ENCODE measurements around the gene LAMP1. TPM values are rescaled to one million over a fixed set of nuclear protein-coding genes. Genes with fewer than 3 reads are reported as not detected.
"Not testable (repeated sequence)": the region's sequence is repeated elsewhere in the genome, so short reads cannot be mapped to it uniquely, and the experiment has no call there.

LAMP1 gene
- polyA plus RNA-seq, 4 donors = 164 to 194 (median 177) TPM

- DNase-seq (ENCODE audit: low read depth in 4 of 4, low spot score in 3 of 4) = no peak
Observed at GRCh38 chr13:113354831-113355610, 58.0 kb downstream of the LAMP1 start.

GRCh38 chr13:113355621-113356020 lies 58.6 kb downstream of the LAMP1 start:
- DNase-seq (ENCODE audit: low read depth in 4 of 4, low spot score in 3 of 4) = no peak

- DNase-seq (ENCODE audit: low read depth in 4 of 4, low spot score in 3 of 4) = no peak
Observed at GRCh38 chr13:113356596-113356995, 59.6 kb downstream of the LAMP1 start.

- no peak for DNase-seq (ENCODE audit: low read depth in 4 of 4, low spot score in 3 of 4)
Observed at GRCh38 chr13:113357529-113357928, 60.5 kb downstream of the LAMP1 start.

- no peak for DNase-seq (ENCODE audit: low read depth in 4 of 4, low spot score in 3 of 4)
Observed at GRCh38 chr13:113358653-113359190, 61.7 kb downstream of the LAMP1 start.

GRCh38 chr13:113359571-113359970 lies 62.5 kb downstream of the LAMP1 start:
- DNase-seq (ENCODE audit: low read depth in 4 of 4, low spot score in 3 of 4) = no peak

GRCh38 chr13:113360446-113360845 lies 63.4 kb downstream of the LAMP1 start:
- DNase-seq (ENCODE audit: low read depth in 4 of 4, low spot score in 3 of 4) = no peak

GRCh38 chr13:113361406-113361805 lies 64.4 kb downstream of the LAMP1 start:
- no peak for DNase-seq (ENCODE audit: low read depth in 4 of 4, low spot score in 3 of 4)

- peak in 1 of 4 donors; percentile 27 for DNase-seq (ENCODE audit: low read depth in 4 of 4, low spot score in 3 of 4)
Observed at GRCh38 chr13:113364311-113364889, 67.4 kb downstream of the LAMP1 start.

- DNase-seq (ENCODE audit: low read depth in 4 of 4, low spot score in 3 of 4) = no peak
Observed at GRCh38 chr13:113364901-113365582, 68.0 kb downstream of the LAMP1 start.

- DNase-seq (ENCODE audit: low read depth in 4 of 4, low spot score in 3 of 4) = no peak
Observed at GRCh38 chr13:113365583-113365970, 68.5 kb downstream of the LAMP1 start.

- DNase-seq (ENCODE audit: low read depth in 4 of 4, low spot score in 3 of 4) = no peak
Observed at GRCh38 chr13:113365971-113366588, 69.0 kb downstream of the LAMP1 start.

- DNase-seq (ENCODE audit: low read depth in 4 of 4, low spot score in 3 of 4) = no peak
Observed at GRCh38 chr13:113367020-113367560, 70.1 kb downstream of the LAMP1 start.

GRCh38 chr13:113367771-113368170 lies 70.7 kb downstream of the LAMP1 start:
- no peak for DNase-seq (ENCODE audit: low read depth in 4 of 4, low spot score in 3 of 4)

GRCh38 chr13:113368353-113368752 lies 71.3 kb downstream of the LAMP1 start:
- not testable (repeated sequence) for DNase-seq (ENCODE audit: low read depth in 4 of 4, low spot score in 3 of 4)

GRCh38 chr13:113369189-113369588 lies 72.2 kb downstream of the LAMP1 start:
- no peak for DNase-seq (ENCODE audit: low read depth in 4 of 4, low spot score in 3 of 4)

- no peak for DNase-seq (ENCODE audit: low read depth in 4 of 4, low spot score in 3 of 4)
Observed at GRCh38 chr13:113369881-113370280, 72.8 kb downstream of the LAMP1 start.

- no peak for DNase-seq (ENCODE audit: low read depth in 4 of 4, low spot score in 3 of 4)
Observed at GRCh38 chr13:113371061-113371460, 74.0 kb downstream of the LAMP1 start.

- DNase-seq (ENCODE audit: low read depth in 4 of 4, low spot score in 3 of 4) = not testable (repeated sequence)
Observed at GRCh38 chr13:113371701-113372100, 74.7 kb downstream of the LAMP1 start.
